Left colon (tissue), 2 donors: ENCODE results near the gene DCHS2. TPM values are rescaled to one million over a fixed set of nuclear protein-coding genes. Genes with fewer than 3 reads are reported as not detected.

Experiments
- ATAC-seq: fragments of 200-7000 bp; cut with Tn5 transposase; one replicate; pipeline ENCODE4 v1.9.1; 2020; ENCODE audit warnings: mild to moderate bottlenecking, moderate library complexity
- DNase-seq, 2 donors: peaks; one replicate each; pipeline ENCODE4 v3.0.0-alpha.2; 2020
- intact Hi-C, 2 donors: fragments of 100-400 bp; cut with DNase I in 1 of 2; cut with micrococcal nuclease in 1 of 2; formaldehyde crosslinking; loops; one replicate each; pipeline versions ENCODE4 v1.11.2 to v1.14.0; 2022; cut with DNase I, micrococcal nuclease
- total RNA-seq, 2 donors: library from RNA; stranded (reverse); fragmentation: NEBNext Ultra II Directional; extraction: Animal tissue kit (Norgen Biotek cat#: 25700); gene quantifications; one replicate each; pipeline ENCODE4 v1.2.1, GENCODE V29; 2021
- donor health status: DM: no; HTN: no; CAD: no.
- donor health status: DM: yes; HTN: yes; CAD: no.

Gene DCHS2
- total RNA-seq, 2 donors from 2014 or later: 0.43 to 1.5 TPM

DNA sequence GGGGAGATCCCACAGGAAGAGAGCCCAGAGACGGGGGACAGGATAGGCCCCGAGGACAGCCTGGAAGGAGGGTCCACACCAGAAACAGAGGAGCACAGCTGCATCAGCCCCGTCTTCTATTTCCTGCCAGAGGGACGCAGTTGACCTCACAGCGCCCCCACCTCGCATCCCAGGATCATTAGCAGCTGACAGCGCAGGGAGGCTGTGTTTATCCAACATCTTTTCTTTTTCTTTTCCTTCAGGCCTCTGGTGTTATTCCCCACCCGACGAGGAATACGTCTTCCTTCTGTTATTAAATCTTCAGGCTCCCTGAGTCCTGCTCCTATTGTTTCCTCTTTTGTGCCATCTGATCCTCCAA, 75.4 kb downstream of the DCHS2 start:
- ATAC-seq: no peak
- intact Hi-C loops: no loop called here
- peak in 1 of 2 donors; percentile 36 for DNase-seq

DNA sequence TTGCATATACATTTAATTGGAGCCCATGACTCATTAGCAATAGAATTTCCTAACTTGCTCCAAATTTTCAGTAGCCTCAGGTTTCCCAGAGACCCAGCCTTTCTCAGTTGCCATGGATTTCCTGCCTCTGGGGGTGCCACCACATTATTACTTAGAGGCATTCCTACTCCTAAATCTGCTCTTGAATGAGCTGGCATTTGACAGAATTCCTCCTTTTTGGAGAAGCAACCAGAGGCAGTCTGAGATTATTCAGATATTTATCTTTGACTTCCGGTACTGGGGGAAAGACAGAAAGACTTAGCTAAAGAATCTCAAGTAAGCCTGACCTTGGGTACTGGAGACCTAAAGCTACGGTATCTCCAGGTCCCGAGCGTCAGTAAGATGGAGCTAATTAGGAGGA, 76.3 kb downstream of the DCHS2 start:
- intact Hi-C loops: no loop called here
- ATAC-seq (no peak), DNase-seq (no peak)

- ATAC-seq (no peak), DNase-seq (no peak)
- intact Hi-C loops: no loop called here
Measured at GRCh38 chr4:154414796-154415195, 76.8 kb downstream of the DCHS2 start.

DNA sequence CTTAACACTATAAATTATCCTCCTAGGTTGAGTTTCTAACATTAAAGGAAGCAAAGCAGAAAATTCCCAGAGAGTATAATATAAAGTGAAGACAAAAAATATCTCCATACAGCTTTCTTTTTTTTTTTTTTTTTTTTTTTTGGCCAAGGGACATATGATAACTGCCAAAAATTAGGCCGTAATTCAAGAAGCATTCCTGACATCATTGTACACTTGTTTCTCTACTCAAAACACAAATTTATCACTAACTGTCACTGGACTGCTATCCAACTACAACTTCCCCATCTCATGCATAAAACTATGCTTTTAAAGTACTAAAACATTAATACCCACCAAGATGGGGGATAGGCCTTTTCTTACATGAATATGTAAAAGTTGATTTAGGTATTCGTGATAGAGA, 77.2 kb downstream of the DCHS2 start:
- no peak for ATAC-seq
- intact Hi-C loops: no loop called here

DNA sequence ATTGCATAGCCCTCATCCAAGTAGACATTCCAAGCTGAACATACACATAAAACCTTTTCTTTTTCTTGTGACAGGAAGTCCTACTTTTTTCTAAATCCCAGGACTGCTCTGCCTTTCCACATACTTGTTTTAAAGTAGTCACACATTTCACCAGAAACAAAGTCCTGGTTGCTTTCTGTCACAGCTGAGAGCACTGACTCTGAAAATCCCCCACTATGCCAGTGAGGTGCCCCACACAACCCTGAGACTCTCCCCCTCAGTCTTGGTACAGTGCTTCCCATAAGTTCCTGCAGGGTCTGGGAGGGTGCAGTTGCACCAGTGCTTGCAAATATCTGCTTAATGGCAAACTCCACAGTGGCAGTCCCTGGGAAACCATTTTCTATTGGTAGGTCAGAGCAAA, 84.2 kb downstream of the DCHS2 start:
- ATAC-seq: no peak
- DNase-seq: no peak
- intact Hi-C loops: no loop called here

More for the DNA sequence above, 77.2 kb downstream of the DCHS2 start:
- DNase-seq: no peak

DNA sequence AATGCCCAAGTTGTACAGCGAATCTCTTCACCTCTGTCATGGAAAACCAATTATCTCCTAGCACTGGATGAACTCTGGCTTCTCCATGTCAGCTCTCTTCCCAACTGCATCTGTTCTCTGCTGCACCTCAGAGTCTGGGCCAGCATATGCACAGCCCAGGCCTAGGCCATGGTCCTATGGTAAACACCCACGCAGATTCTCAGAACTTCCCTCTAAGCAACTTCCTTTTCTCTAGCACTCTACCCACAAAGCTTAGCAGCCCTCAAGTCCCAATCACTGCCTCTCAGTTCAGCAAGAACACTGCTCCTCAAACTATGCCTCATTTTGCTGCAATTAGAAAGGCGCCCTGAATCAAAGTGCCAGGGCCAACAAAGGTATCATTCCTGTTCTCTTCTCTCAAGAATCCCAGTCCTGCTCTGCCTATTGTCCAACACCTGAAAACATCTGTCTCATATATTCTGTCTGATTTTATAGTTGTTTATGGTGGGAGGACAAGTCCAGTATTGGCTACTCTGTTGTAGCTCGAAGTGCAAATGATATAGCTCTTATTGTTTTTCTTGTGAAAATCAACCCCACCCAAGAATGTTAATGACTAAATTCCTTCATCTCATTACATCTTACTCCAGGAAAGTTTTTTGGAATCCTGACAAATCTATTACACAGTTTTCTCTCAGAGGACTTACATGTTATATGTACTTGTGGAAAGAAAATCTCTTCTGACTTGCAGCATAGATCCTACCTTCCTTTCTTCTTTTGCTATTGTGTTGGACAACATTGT, 85.4 kb downstream of the DCHS2 start:
- DNase-seq (no peak), ATAC-seq (no peak)
- intact Hi-C loops: no loop called here

DNA sequence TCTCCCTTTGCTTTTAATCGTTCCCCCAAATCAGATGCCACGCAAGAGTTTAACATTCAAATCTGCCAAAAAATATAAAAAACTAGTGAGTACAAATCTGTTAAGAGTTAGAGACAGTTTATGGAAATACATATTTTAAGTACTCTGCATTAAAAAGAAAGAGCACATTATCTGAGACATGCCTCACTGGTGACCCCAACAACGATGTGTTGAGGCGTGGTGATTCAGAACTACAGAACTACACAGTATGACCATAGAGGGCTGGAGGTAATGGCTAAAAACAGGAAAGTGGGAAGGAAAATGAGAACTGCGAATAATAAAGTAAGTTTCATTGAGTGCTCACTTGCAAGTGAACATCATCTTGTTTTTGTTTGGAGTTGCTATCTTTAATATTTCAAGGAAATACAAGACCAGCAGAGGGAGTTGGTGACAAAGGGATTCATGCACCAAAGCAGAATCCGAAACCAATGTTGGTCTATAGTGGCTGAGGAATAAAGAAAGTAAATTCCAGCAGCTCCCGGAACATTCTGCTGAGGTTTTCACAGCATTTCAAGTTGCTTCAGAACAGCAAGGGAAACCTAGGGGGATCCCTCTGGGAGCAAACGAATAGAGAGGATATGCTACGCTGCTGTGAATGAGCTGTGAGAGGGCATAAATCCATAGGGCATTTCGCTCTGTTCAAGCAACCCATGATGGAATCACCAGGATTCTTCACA, 92.2 kb downstream of the DCHS2 start:
- DNase-seq: no peak
- intact Hi-C loops: no loop called here
- ATAC-seq: peak; percentile 31

DNA sequence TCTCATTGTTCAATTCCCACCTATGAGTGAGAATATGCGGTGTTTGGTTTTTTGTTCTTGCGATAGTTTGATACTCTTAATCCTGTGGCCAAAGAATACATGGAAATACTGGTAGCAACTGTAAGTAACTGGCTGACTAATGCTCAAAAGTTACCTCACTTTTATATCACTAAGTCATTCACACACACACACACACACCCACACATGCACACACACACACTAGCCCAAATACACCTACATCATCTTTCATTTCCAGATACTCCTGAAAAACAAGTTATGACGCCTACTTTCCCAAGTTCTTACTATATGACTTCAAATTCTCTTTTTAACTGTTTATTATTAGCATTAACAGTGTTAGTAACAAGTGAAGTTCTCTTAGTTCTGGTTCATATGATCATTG, 101.3 kb downstream of the DCHS2 start:
- no peak for ATAC-seq
- no peak for DNase-seq
- intact Hi-C loops: no loop called here

- no peak for ATAC-seq
- DNase-seq: no peak
- intact Hi-C loops: no loop called here
Measured at GRCh38 chr4:154389148-154389547, 102.5 kb downstream of the DCHS2 start.

- intact Hi-C loops: no loop called here
- ATAC-seq (no peak), DNase-seq (no peak)
Measured at GRCh38 chr4:154384012-154384411, 107.6 kb downstream of the DCHS2 start.

DNA sequence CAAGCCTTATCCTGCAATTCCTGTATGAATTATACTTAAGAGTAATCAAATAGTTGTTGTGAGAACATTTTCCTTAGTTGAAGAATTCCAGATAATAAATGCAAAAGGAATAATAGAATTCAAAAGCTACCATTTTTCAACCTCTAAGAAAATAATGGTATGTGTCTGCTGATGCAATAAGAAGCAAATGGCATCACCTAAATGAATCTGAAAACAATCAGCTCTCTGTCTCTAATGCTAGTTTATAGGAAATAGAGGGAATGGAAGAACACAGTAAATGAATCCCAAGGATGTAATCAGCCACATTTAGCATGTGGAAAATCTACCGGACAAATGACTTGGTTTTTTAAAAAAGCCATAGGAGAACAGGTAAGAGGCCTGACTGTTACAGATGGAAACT, 115.1 kb downstream of the DCHS2 start:
- intact Hi-C loops: no loop called here
- no peak for ATAC-seq
- no peak for DNase-seq

DNA sequence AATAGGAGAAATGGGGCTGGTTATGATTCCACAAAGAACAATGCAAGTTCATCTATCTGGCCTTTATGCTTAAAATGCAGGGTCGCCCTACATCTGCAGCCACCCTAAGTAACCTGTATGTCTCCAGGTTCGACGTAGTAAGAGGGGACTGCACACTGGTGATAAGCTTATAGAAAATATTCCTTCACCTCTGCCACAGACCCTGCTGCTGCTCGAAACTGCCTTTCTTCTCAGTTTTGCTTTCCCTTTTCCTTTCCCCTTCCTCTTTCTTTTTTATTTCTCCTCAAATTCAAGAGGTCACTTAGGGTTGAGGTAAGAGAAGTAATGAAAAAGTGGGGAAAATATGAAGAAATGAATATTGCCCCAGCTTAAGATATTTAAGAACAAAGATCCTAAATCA, 123.5 kb downstream of the DCHS2 start:
- intact Hi-C loops: no loop called here
- DNase-seq (no peak), ATAC-seq (no peak)

GRCh38 chr4:154367659-154368058, 123.9 kb downstream of the DCHS2 start:
- no peak for ATAC-seq
- no peak for DNase-seq
- intact Hi-C loops: no loop called here

GRCh38 chr4:154366956-154367355, 124.6 kb downstream of the DCHS2 start:
- intact Hi-C loops: no loop called here
- no peak for ATAC-seq
- no peak for DNase-seq

- intact Hi-C loops: no loop called here
- ATAC-seq: no peak
Measured at GRCh38 chr4:154364066-154364845, 127.3 kb downstream of the DCHS2 start.

DNA sequence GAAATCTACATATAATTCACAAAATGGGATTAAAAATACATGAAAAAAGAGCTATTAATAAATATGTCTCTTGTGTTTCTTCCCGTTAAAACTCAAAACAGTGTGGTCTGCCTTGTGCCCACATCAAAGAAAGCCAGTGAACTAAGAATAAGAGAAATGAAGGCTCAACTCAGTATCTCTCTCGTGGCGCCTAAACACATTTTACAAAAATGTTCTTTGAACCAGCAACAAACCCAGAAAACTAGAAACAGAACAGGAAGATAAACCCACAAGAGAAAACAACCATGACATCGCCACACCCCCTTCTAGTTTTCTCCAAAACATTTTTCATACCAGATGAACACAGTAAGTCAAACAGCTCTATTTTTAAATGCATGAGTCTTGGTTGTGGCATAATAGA, 130.1 kb downstream of the DCHS2 start:
- DNase-seq: no peak
- intact Hi-C loops: no loop called here
- ATAC-seq: no peak

More at GRCh38 chr4:154364066-154364845, 127.3 kb downstream of the DCHS2 start:
- DNase-seq: no peak

DNA sequence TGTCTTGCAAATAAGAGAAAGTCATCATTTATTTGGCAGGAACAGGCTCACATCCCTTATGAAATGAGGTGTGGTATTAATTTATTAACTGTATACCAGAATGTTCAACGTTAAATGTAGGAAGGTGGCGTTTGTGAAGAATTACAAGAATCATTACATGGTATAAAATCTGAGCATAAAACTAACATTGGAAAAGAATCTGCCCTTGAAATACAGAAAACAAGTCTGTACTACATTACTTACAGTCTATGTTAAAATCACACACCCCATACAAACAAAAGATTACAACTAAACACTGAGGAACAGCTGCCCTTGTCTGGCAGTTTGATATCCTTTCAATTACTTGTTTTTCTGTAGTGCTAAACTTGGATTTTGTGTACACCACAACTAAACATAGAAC, 131.1 kb downstream of the DCHS2 start:
- intact Hi-C loops: no loop called here
- ATAC-seq (no peak), DNase-seq (no peak)

DNA sequence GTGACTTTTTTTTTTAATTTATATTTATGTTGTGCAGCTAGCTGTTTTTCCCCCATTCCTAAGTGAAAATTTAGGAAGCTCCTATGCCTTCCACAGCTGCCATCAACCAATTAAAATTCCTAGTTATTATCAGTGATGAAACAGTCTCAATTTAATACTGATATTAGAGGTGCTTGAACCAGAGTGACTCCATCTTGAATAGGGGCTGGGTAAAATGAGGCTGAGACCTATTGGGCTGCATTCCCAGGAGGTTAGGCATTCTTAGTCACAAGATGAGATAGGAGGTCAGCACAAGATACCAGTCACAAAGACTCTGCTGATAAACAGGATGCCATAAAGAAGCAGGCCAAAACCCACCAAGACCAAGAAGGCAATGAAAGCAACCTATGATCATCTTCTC, 136.7 kb downstream of the DCHS2 start:
- DNase-seq: no peak
- intact Hi-C loops: no loop called here

GRCh38 chr4:154349829-154350228, 141.8 kb downstream of the DCHS2 start:
- ATAC-seq: no peak
- intact Hi-C loops: no loop called here
- DNase-seq: no peak

More for the DNA sequence above, 136.7 kb downstream of the DCHS2 start:
- no peak for ATAC-seq

GRCh38 chr4:154348657-154349056, 142.9 kb downstream of the DCHS2 start:
- intact Hi-C loops: no loop called here
- DNase-seq (no peak), ATAC-seq (no peak)
